Naive thymus-derived CD4-positive, alpha-beta T cell (primary cell): ENCODE results near the gene ATP8A2. TPM values are rescaled to one million over a fixed set of nuclear protein-coding genes. Genes with fewer than 3 reads are reported as not detected.

Experiments used
- ATAC-seq: fragments of 150-1000 bp; cut with Tn5 transposase; 2 replicates; pipeline ENCODE4 v1.10.0; 2021; ENCODE audit warnings: mild to moderate bottlenecking, moderate library complexity
- CTCF ChIA-PET: fragments of 350-600 bp; sonication (Branson Sonifier 250); formaldehyde crosslinking; loops from one replicate; lab custom pipeline; 2021; ENCODE audit warnings: antibody characterized with exemption; lab: Charles Lee
- POLR2A ChIA-PET: fragments of 350-600 bp; sonication (Branson Sonifier 250); formaldehyde crosslinking; loops from one replicate; lab custom pipeline; 2021; ENCODE audit warnings: antibody characterized with exemption, inconsistent platforms; lab: Charles Lee
- DNase-seq, 9 donors: peaks; one replicate each; pipeline versions ENCODE4 v3.0.0 to v3.0.0-alpha.2; 2020 to 2022; ENCODE audit warnings: mixed read lengths in 1 of 9
- H3K27ac ChIP-seq: one replicate; pipeline ENCODE4 v1.7.0; 2013; ENCODE audit warnings: mild to moderate bottlenecking, low read depth, low read length, moderate library complexity
- H3K27me3 ChIP-seq, 2 donors: one replicate each; pipeline ENCODE4 v1.7.0; 2013; ENCODE audit warnings: low read length in 2 of 2, mild to moderate bottlenecking in 2 of 2, moderate library complexity in 2 of 2; ENCODE audit not compliant: control insufficient read depth in 2 of 2, insufficient read depth in 2 of 2
- H3K36me3 ChIP-seq, 3 experiments: 1 replicate in 2 of 3; 2 replicates in 1 of 3; pipeline ENCODE4 v1.7.0; 2013; ENCODE audit warnings: low read length in 3 of 3, mild to moderate bottlenecking in 3 of 3, moderate library complexity in 1 of 3; ENCODE audit not compliant: insufficient read depth in 3 of 3, control insufficient read depth in 2 of 3
- H3K4me1 ChIP-seq, 2 donors: one replicate each; pipeline ENCODE4 v1.7.0; 2013; ENCODE audit warnings: low read length in 2 of 2, mild to moderate bottlenecking in 2 of 2, moderate library complexity in 1 of 2; ENCODE audit not compliant: control insufficient read depth in 2 of 2, insufficient read depth in 2 of 2
- H3K4me3 ChIP-seq: 2 replicates; pipeline ENCODE4 v1.7.0; 2013; ENCODE audit warnings: mild to moderate bottlenecking, low read length
- H3K9me3 ChIP-seq, 3 experiments: 1 replicate in 2 of 3; 2 replicates in 1 of 3; pipeline ENCODE4 v1.7.0; 2013; ENCODE audit warnings: low read length in 3 of 3; ENCODE audit not compliant: control insufficient read depth in 2 of 3
- H3K27ac Mint-ChIP-seq, 9 donors: one replicate each; pipeline ENCODE4 v1.8.0; 2020 to 2022; ENCODE audit warnings: mixed read lengths in 9 of 9, mild to moderate bottlenecking in 8 of 9, moderate library complexity in 5 of 9, inconsistent platforms in 2 of 9
- H3K27me3 Mint-ChIP-seq, 5 donors: one replicate each; pipeline ENCODE4 v1.8.0; 2021 to 2022; ENCODE audit warnings: mixed read lengths in 5 of 5, mild to moderate bottlenecking in 1 of 5
- H3K36me3 Mint-ChIP-seq, 5 donors: one replicate each; pipeline ENCODE4 v1.8.0; 2020 to 2022; ENCODE audit warnings: mixed read lengths in 5 of 5, mild to moderate bottlenecking in 3 of 5, inconsistent platforms in 1 of 5
- H3K4me1 Mint-ChIP-seq, 7 donors: one replicate each; pipeline ENCODE4 v1.8.0; 2020 to 2022; ENCODE audit warnings: mixed read lengths in 7 of 7, mild to moderate bottlenecking in 3 of 7, inconsistent platforms in 1 of 7
- H3K4me3 Mint-ChIP-seq, 10 donors: one replicate each; pipeline ENCODE4 v1.8.0; 2020 to 2022; ENCODE audit warnings: mild to moderate bottlenecking in 10 of 10, mixed read lengths in 10 of 10, moderate library complexity in 6 of 10, inconsistent platforms in 2 of 10
- H3K9me3 Mint-ChIP-seq, 11 donors: one replicate each; pipeline ENCODE4 v1.8.0; 2020 to 2022; ENCODE audit warnings: mixed read lengths in 11 of 11, mild to moderate bottlenecking in 4 of 11, inconsistent platforms in 1 of 11, moderate library complexity in 1 of 11
- intact Hi-C, 2 donors: fragments of 100-400 bp; cut with micrococcal nuclease; formaldehyde crosslinking; loops; one replicate each; pipeline ENCODE4 v1.15.1; 2023
- polyA plus RNA-seq, 2 donors: library from polyadenylated mRNA; unstranded; fragments of 300-500 nt; fragmentation: Illumina TruSeq; gene quantifications; one replicate each; pipeline ENCODE4 v1.2.3, GENCODE V29; 2021
- total RNA-seq, 6 experiments: library from RNA in 5 of 6; stranded (reverse) in 5 of 6; gene quantifications; 1 replicate in 5 of 6; 2 replicates in 1 of 6; pipeline ENCODE4 v1.2.3 and lab custom pipeline; 2021 to 2026

ATP8A2 gene
- total and polyA plus RNA-seq, 7 experiments from 2014 or later, result 0.56 to 2.4 (median 1.2) TPM

GRCh38 chr13:25689539-25689938 is 317.8 kb downstream of the ATP8A2 start:
- Histone ChIP-seq H3K9me3 (no peaks in the 10 kb centered on the region), H3K27ac (no peak overlapping the region), H3K4me3 (no peak overlapping the region), H3K4me1 (no peaks in the 10 kb centered on the region), H3K27me3 (no peaks in the 10 kb centered on the region), H3K36me3 (no peaks in the 10 kb centered on the region)
- Mint-ChIP-seq H3K4me3 (no peak overlapping the region), H3K27ac (no peak overlapping the region), H3K36me3 (peaks cover 0 to 4% (median 1%) of the 10 kb centered on the region in 5 donors), H3K27me3 (peaks cover 0 to 17% (median 10%) of the 10 kb centered on the region in 5 donors), H3K9me3 (peaks cover 0 to 3% (median 0%) of the 10 kb centered on the region in 11 donors), H3K4me1 (peaks cover 0 to 7% (median 0%) of the 10 kb centered on the region in 7 donors)
- intact Hi-C loops, result no loop called here
- ChIA-PET POLR2A (no interaction called here), CTCF (no interaction called here)
- no peak for DNase-seq
- ATAC-seq, result no peak

- intact Hi-C loops, result no loop called here
- DNase-seq (no peak), ATAC-seq (no peak)
- no peak overlapping the region for H3K27ac ChIP-seq
- H3K4me1 ChIP-seq, result no peaks in the 10 kb centered on the region
- Mint-ChIP-seq H3K9me3 (peaks cover 0 to 3% (median 0%) of the 10 kb centered on the region in 11 donors), H3K4me1 (peaks cover 0 to 7% (median 0%) of the 10 kb centered on the region in 7 donors), H3K27me3 (peaks cover 0 to 17% (median 10%) of the 10 kb centered on the region in 5 donors), H3K27ac (no peak overlapping the region), H3K36me3 (peaks cover 0 to 4% (median 1%) of the 10 kb centered on the region in 5 donors), H3K4me3 (no peak overlapping the region)
- H3K27me3 ChIP-seq, result no peaks in the 10 kb centered on the region
- no peak overlapping the region for H3K4me3 ChIP-seq
- CTCF ChIA-PET, result no interaction called here
- H3K36me3 ChIP-seq, result no peaks in the 10 kb centered on the region
- POLR2A ChIA-PET, result no interaction called here
- no peaks in the 10 kb centered on the region for H3K9me3 ChIP-seq
Measured at GRCh38 chr13:25690582-25690981, 318.8 kb downstream of the ATP8A2 start.

DNA sequence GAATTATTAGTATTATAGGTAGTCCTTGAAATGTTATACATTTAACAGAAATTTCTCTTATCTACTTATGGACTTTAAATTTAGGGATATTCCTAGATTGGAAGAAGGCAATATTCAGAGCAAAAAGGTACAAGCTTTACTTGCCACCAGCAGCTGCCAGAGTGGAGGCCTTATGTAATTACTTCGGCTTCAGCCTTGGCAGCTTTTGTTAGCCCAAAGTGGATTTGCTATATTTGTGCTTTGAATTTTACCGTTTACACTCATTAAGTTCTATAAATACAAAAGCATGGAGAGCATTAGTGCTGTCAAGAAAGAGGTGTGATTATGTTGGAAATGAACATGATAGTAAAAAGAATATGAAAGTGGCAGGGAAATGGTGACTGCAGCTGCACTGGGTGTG is 319.9 kb downstream of the ATP8A2 start:
- Histone ChIP-seq H3K4me1 (no peaks in the 10 kb centered on the region), H3K27ac (no peak overlapping the region), H3K27me3 (no peaks in the 10 kb centered on the region), H3K36me3 (no peaks in the 10 kb centered on the region), H3K4me3 (no peak overlapping the region), H3K9me3 (no peaks in the 10 kb centered on the region)
- CTCF ChIA-PET, result no interaction called here
- peaks cover 0 to 7% (median 0%) of the 10 kb centered on the region in 7 donors for H3K4me1 Mint-ChIP-seq
- no peak overlapping the region for H3K4me3 Mint-ChIP-seq
- POLR2A ChIA-PET, result no interaction called here
- H3K27ac Mint-ChIP-seq, result no peak overlapping the region
- peaks cover 0 to 17% (median 10%) of the 10 kb centered on the region in 5 donors for H3K27me3 Mint-ChIP-seq
- peaks cover 0 to 3% (median 0%) of the 10 kb centered on the region in 11 donors for H3K9me3 Mint-ChIP-seq
- intact Hi-C loops, result no loop called here
- H3K36me3 Mint-ChIP-seq, result peaks cover 0 to 4% (median 1%) of the 10 kb centered on the region in 5 donors
- no peak for ATAC-seq
- DNase-seq, result no peak

DNA sequence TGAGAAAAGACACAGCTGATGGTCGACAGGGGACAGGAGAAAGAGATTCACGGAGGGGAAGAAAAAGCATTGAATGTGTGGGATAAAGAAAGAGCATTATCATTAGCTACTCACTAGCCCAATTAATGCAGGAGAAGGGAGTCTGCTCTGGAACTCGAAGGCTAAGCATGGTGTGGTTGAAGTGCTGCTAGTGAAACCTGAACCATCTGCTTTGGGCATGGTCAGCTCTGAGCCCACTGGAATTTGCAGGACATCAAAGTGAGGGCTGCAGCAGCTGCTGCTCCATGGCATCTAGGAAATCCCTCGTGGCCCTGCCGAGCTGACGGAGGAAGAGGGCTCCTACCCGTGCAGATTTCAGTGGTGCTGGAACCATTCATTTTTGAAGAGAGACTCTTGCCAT is 320.3 kb downstream of the ATP8A2 start:
- intact Hi-C loops, result no loop called here
- Histone ChIP-seq H3K27me3 (no peaks in the 10 kb centered on the region), H3K4me3 (no peak overlapping the region), H3K4me1 (no peaks in the 10 kb centered on the region), H3K9me3 (no peaks in the 10 kb centered on the region), H3K27ac (no peak overlapping the region), H3K36me3 (no peaks in the 10 kb centered on the region)
- CTCF ChIA-PET, result no interaction called here
- Mint-ChIP-seq H3K4me1 (peaks cover 0 to 7% (median 0%) of the 10 kb centered on the region in 7 donors), H3K27me3 (peaks cover 0 to 17% (median 10%) of the 10 kb centered on the region in 5 donors), H3K9me3 (peaks cover 0 to 3% (median 0%) of the 10 kb centered on the region in 11 donors), H3K27ac (no peak overlapping the region), H3K36me3 (peaks cover 0 to 4% (median 1%) of the 10 kb centered on the region in 5 donors), H3K4me3 (no peak overlapping the region)
- POLR2A ChIA-PET, result no interaction called here
- no peak for ATAC-seq
- no peak for DNase-seq

- POLR2A ChIA-PET, result no interaction called here
Measured at GRCh38 chr13:25699056-25699455, 327.3 kb downstream of the ATP8A2 start.

GRCh38 chr13:25699600-25699999 is 327.8 kb downstream of the ATP8A2 start:
- peaks cover 0 to 2% (median 0%) of the 10 kb centered on the region in 5 donors for H3K36me3 Mint-ChIP-seq
- H3K4me3 ChIP-seq, result no peak overlapping the region
- H3K9me3 Mint-ChIP-seq, result peaks cover 0 to 5% (median 0%) of the 10 kb centered on the region in 11 donors
- H3K27ac ChIP-seq, result no peak overlapping the region
- H3K27ac Mint-ChIP-seq, result no peak overlapping the region
- H3K36me3 ChIP-seq, result no peaks in the 10 kb centered on the region
- no peak for ATAC-seq
- ChIA-PET CTCF (no interaction called here), POLR2A (no interaction called here)
- H3K4me1 ChIP-seq, result no peaks in the 10 kb centered on the region
- H3K4me1 Mint-ChIP-seq, result peaks cover 0 to 3% (median 0%) of the 10 kb centered on the region in 7 donors
- no peak overlapping the region for H3K4me3 Mint-ChIP-seq
- peaks cover 0 to 5% of the 10 kb centered on the region in 2 donors for H3K27me3 ChIP-seq
- peaks cover 0 to 6% (median 5%) of the 10 kb centered on the region in 5 donors for H3K27me3 Mint-ChIP-seq
- intact Hi-C loops, result no loop called here
- H3K9me3 ChIP-seq, result no peaks in the 10 kb centered on the region
- no peak for DNase-seq

More at GRCh38 chr13:25699056-25699455, 327.3 kb downstream of the ATP8A2 start:
- H3K4me3 Mint-ChIP-seq, result no peak overlapping the region
- Histone ChIP-seq H3K9me3 (no peaks in the 10 kb centered on the region), H3K4me3 (no peak overlapping the region), H3K36me3 (no peaks in the 10 kb centered on the region), H3K4me1 (no peaks in the 10 kb centered on the region), H3K27ac (no peak overlapping the region), H3K27me3 (peaks cover 0 to 5% of the 10 kb centered on the region in 2 donors)
- intact Hi-C loops, result no loop called here
- peaks cover 0 to 3% (median 0%) of the 10 kb centered on the region in 7 donors for H3K4me1 Mint-ChIP-seq
- H3K36me3 Mint-ChIP-seq, result peaks cover 0 to 2% (median 0%) of the 10 kb centered on the region in 5 donors
- DNase-seq (no peak), ATAC-seq (no peak)
- peaks cover 0 to 9% (median 5%) of the 10 kb centered on the region in 5 donors for H3K27me3 Mint-ChIP-seq
- no peak overlapping the region for H3K27ac Mint-ChIP-seq
- CTCF ChIA-PET, result no interaction called here
- H3K9me3 Mint-ChIP-seq, result peaks cover 0 to 5% (median 0%) of the 10 kb centered on the region in 11 donors

GRCh38 chr13:25701304-25701703 is 329.5 kb downstream of the ATP8A2 start:
- Mint-ChIP-seq H3K27me3 (peaks cover 0 to 8% (median 5%) of the 10 kb centered on the region in 5 donors), H3K9me3 (peaks cover 0 to 5% (median 0%) of the 10 kb centered on the region in 11 donors), H3K4me3 (no peak overlapping the region), H3K36me3 (peaks cover 0 to 2% (median 0%) of the 10 kb centered on the region in 5 donors), H3K27ac (no peak overlapping the region), H3K4me1 (peaks cover 0 to 3% (median 0%) of the 10 kb centered on the region in 7 donors)
- DNase-seq (no peak), ATAC-seq (no peak)
- H3K27me3 ChIP-seq, result peaks cover 0 to 5% of the 10 kb centered on the region in 2 donors
- no peak overlapping the region for H3K27ac ChIP-seq
- CTCF ChIA-PET, result no interaction called here
- H3K9me3 ChIP-seq, result no peaks in the 10 kb centered on the region
- H3K36me3 ChIP-seq, result no peaks in the 10 kb centered on the region
- no peaks in the 10 kb centered on the region for H3K4me1 ChIP-seq
- H3K4me3 ChIP-seq, result no peak overlapping the region
- POLR2A ChIA-PET, result no interaction called here
- intact Hi-C loops, result no loop called here
